Kidney glomerular epithelial cell (primary cell): Measurements from ENCODE around the gene FAM168A.

Experiments
- DNase-seq: peaks from one replicate; lab custom pipeline; 2025; lab: John Stamatoyannopoulos, UW

Gene FAM168A

DNA sequence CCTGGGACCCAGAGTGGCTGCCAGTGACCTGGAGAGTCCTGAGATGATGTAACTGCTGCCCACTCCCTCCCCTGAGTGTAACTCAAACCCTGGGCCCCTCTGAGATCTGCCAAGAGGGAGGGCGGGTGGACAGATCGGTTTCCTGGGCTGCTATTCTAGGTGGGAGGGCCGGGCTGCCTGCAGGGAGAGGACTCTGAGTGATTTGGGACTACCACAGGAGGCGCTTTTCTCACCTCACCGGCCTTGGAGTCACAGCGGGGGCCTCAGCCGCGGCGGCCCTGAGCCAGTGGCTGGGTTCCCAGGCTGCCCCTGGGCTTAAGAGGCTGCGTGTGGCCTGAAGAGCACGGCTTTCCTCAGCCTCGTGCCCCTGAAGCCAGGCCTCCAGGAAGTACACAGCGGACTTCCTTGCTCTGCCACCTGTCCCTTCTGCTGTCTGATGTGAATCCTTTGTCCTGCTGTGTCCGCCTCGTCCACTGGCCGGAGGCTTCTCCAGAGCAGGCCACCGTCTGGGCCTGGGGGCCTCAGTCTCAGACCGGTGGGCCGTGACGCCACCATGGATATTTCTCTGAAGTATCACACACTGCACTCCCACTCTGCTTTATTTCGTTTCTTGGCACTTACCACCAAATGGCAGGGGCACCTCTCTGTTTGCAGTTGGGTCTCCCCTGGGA lies 210.2 kb downstream of the FAM168A start:
- DNase-seq: no peak

DNA sequence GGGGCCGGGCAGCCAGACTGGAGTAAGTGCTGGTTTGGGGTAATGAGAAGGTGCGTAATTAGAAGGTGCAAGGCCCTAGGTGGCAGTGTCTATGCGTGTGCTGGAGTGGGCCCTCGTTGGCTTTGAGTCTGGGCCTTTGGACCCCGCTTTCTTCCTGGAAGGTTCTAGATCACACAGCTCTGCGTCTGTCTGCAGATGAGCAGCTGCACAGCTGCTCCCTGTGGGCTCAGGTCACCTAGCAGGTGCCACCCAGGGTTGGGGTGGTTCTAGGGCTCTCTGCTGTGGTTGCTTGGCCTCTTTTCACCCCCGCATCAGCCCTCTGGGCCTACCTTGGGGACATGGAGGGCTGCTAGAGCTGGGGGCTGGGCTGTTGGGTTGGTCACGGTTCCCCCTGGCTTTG lies 211.4 kb downstream of the FAM168A start:
- DNase-seq: no peak

DNA sequence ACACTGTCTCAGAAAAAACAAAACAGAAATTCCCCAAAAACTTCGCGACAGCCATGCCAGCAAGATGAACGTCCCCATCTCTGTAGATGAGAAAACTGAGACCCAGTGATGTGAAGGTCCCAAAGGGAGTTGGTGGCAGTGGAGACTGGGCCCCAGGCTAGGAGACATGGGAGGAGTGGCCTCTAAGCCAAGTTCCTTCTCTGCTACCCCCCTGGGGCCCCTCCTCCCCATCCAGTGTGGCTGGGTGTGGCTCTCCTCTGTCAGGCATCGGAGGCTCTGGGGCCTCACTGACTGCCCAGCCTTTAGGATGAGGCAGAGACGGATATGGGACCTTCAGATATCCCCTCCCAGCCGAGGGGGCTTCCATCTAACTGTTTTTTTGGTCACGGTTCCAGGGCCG lies 211.9 kb downstream of the FAM168A start:
- DNase-seq: no peak

DNA sequence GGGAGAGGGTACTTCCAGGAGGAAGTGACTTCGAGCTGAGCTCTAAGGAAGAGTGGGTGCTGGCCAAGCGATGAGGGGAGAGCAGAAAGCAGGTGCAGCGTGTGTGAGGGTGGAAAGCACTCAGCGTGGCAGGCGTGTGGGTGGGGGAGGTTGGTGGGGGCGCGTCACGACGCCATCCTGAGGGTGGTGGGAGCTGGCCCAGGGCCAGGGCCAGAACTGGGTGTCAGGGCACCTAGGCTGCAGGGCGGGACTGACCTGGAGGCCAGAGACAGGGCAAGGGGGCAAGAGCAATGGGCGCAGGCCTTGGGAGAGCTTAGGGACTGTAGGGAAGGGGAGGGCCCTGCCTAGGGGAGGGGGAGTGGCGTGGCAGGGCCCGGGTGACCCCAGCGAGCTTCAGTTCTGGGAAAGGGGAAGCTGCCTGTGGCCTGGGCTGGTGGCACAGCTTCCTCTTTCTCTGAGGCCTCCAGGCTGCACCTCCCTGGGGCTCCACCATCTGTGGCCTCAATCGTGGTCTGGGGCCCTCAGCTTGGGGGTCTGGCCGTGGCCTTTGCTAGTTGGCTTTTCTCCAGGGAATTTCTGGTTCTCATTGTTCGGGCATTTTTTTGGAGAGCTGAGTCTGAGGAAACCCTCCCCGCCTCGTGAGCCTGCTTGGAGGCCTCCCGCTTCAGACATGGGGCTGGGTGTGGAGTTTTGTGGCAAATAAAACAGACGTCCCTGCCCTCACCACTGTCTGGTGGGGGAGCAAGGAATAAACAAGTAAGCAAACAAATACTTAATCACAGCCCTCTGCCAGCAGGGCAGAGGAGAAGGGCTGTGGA lies 212.8 kb downstream of the FAM168A start:
- no peak for DNase-seq

DNA sequence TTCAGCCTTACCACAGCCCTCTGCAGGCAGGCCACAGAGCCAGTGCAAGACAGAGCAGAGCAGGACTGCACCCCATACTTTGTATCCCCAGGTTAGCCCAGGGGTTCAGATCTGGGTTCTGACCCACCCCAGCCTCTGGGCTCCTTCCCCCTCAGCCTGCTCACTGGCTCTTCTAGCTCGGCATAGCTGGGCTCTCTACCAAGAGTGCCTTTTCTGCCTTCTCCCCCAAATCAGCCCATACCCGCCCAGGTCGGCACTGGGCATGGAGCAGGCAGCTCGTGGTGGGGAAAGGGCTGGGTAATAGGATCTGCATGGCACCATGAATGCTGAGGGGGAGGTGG lies 213.4 kb downstream of the FAM168A start:
- DNase-seq: no peak

DNA sequence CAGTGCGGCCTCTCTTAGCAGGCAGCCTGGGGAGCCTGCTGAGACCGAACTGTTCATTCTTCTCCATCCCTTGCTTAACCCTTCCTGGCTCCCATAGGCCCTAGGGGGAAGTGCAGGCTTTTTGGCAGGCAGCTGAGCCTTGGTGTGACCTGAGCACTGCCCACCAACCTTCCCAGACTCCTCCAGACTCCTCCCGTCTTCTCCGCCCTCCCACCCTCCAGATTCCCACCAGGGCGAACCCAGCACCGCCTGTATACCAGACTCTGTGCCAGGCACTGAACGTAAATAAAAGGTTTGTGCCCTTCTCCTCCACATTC lies 213.8 kb downstream of the FAM168A start:
- no peak for DNase-seq

DNA sequence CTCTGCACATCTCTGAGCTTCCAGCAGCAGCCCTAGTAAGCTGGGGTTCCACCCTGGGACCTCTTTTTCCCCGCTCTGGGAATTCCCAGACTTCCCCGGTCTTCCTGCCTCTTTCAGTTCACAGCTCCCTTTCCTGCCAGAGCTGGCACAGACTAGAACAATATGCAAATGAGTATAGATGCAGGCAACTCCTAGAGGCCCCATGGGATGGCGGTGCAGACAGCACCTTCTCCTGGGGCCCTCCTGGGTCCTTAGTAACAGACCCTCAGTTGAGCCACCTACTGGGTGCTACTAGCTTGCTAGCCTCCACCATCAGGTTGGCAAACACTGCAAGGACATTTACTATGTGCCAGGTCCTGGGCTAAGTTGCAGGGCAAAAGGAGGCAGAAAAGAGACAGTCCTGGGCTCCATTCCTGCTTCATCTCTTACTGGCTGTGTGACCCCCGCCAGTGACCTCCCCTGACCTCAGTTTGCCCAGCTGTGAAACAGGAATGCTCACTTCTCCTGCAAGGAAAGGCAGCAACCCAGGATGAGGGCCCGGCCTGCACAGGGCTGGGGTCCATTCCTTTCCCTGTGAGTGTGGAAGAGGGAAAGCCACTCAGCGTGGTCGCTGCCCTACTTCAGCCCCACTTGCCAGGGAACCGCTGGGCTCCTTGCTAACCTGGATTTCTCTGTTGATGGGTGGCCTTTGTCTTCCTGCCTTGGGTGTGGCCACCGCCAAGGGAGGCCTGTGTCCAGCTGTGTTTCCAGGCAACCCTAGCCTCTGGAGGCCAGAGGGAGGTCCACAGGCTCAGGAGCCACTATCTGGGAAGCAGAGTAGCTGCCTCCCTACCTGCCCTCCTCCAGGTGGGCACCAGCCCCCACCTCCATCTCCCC lies 214.4 kb downstream of the FAM168A start:
- DNase-seq: no peak

DNA sequence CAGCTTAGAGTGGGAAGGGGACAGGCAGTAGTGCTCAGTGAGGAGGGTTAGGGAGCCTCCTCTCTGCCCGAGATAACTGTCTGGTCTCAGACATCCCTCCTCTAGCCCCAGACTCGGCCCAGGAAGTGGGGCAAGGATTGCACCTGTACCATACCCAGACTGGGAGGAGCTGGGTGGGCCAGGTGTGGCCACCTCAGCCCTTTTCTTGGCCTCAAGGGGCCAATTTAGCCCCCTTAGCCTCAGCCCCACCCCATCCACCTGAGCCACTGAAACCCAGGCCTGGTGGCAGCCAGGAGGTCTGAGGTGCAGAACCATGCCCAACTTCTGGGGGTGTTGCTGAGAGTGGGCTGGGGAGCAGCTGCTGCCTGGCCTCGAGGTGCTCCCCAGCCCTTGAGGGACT lies 215.2 kb downstream of the FAM168A start:
- no peak for DNase-seq

DNA sequence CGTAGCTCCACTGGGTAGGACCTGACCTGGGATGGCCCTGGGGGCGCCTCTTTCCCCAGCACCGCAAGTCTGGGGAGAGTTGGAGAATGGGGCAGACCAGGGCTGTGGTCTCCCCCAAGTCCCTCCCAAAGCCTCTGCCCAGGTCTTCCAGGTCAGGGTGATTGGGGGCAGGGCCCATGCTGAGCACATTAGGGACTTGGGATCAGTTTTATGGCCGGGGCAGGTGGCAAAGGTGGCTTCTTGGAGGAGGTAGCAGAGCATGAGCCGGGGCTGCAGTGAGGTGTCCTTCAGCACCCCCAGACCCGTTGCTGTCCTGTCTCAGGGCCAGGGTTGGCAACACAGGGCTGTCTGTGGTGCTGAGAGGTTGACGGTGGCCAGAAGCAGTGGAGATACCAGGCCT lies 215.7 kb downstream of the FAM168A start:
- no peak for DNase-seq

DNA sequence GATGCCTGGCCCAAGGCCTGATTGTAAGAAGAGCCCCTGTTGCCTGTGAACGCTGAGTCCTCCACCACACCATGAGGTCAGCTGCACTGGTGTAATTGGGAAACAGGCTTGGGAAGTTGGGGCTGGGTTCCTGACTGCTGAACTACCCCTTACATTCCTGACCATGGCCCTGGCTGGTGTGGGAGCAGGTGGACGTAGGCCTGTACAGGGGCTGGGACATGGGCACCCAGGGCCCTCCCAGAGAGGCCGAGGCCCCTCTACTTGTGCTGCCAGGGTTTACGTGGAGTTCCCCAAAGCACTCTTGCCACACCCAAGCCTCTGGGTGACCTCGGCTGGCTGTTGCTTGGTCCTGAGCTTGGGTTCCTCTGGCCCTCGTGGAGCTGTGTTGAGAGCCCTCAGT lies 216.3 kb downstream of the FAM168A start:
- DNase-seq: no peak

DNA sequence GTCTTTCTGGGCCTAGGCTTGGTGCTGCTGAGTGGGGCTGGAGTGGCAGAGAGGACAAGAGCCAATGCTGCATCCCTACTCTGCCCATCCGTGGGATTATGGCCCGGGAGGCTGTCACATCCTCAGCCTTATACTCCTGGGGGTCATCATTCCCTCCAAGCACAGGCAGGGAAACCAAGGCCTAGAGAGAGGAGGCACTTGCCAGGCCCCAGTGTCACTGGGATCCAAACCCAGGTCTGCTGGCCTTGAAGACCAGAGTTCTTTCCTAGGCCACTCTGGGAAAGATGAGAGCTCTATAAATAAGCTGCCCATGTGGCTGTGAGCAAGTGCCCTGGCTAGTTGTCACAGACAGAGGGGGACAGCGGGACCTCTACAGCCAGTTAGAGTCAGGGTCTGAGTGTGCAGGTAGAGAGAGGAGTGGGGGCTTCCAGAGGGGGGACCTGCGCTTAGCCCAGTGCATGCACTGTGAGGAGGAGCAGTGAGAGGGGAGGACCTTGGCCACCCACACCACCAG lies 217.0 kb downstream of the FAM168A start:
- DNase-seq: no peak

DNA sequence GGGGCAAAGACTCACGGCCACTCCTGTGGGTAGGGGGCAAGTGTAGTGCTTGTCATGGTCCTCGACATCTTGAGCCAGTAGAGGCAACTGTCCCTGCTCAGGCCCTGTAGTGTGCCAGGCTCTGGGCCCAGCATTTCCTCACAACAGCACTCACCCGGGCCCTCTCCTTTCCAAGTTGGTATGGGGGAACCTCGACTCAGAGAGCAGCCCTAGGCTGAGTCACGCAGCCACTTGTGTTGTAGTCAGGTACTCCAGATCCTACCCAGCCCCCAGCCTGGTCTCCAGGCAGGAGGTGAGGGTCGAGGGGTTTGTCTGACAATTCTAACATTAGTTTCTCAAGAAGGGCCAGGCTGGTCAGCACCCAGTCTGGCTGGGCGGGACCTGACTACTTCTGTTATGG lies 217.6 kb downstream of the FAM168A start:
- DNase-seq: no peak

DNA sequence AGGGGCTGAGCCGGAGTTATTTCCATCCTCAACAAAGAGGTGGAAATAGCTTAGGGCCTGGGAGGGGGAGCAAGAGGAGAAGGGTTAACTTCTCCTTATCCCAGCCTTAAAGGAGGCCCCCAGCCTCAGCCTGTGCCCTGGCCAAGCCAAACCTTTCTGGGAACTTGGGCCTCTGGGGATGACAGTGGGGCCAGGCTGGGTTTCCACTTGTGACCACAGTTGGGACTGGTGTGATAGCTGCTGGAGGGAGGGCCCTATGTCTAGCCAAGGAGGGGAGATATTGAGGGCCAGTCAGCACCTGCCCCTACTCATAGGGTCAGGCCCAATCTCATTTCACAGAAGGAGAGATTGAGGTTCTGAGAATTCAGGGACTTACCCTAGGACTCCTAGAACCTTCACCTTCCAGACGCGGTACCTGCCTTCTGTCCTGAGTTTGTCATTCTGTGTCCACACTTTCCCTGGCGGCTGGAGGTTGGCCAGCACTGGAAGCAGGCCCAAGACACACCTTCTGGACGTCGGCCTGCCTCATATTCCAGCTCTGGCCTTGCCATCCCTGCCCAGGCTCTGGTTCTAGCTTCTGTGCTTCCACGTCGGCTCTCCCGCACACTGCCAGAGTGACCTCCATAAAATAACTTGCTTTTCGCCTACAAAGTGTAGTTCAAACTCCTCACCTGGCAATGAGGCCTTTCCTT lies 218.6 kb downstream of the FAM168A start:
- no peak for DNase-seq

DNA sequence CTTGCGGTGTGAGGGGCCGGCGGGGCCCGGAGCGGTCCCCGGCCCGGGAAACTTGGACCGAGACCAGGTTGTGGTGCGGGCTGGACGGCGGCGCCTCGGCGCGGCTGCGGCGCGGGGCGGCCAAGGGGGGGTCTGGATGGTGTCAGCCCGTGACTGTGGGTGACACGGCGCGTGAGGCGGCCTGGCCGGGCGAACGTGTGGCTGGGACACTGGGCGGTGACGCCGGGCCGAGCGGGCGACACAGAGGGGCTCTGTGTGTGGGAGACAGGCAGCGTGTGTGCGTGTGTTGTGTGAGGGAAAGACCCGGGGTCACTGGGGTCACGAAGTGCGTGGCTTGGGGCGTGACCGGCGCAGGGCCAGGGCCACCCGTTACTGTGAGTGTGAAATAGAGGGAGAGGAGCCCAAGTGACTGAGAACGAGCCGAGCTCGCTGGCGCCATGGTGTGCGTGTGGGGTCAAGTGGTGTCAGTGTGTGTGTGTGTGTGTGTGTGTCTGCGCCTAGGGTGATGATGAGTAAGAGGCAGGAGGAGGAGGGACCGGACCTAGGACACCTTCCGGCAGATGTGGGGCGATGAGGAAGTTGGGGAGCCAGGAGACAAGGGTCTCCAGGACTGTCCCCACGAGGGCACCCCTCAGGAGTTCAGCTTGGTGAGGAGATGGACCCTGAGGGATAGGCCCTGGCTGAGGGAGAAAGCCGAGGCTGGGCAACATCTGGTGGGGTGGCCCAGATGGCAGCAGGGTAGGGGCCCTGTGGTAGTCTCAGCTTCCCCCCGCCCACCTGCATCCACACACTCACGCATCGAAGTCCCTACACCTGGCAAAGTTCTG lies 220.9 kb downstream of the FAM168A start:
- DNase-seq: peak; percentile 74

DNA sequence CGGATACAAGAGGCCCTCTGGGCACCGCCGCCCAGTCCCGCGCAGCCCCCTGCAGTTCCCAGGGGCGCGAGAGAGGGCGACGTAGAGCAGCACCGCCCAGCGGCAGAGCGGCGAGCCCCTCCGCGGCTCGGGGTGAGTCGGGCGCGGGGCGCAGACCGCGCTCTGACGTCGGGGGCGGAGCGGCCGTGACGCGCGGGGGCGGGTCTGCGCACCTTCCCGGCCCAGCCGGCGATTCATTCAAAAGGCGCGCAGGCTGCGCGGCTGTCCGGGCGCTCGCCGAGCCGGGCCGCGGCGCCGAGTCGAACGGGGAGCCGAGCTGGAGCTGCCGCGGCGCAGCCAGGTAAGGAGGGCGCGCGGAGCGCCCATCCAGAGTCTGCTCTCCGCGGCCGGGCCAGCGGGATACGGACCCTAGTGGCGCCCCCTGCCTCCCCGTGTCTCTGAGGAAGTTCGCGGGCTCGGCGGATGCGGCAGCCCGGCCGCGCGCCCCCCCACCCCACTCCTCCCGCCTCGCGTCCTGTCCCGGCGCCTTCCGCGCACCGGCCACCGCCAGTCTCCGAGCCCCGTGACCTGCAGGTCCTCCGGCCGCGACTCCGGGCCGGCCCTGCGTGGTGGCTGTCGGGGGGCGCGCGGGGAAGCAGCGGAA lies 221.6 kb downstream of the FAM168A start, which contains the start of gene RELT:
Gene RELT, plus strand, starts transcription at position 240 of the 643 bp plus-strand sequence. CDS start 12,738 bp downstream, outside the sequence.
- DNase-seq: peak; percentile 78

DNA sequence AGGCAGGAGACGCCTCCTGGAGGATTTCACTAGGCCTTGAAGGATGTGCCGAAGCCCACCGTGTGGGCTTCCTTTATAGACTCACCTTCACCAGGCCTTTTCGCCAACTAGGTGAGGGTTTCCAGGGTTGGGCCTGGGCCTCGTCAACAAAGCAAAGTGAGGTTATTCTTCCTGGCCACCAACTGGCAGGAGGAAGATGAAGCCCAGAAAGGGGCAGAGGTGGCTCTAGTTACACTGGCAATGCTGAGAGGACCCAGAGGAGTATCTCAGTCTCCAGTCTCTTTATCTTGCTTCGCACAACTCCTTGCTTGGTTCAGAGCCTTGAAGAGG lies 222.1 kb downstream of the FAM168A start:
- no peak for DNase-seq

DNA sequence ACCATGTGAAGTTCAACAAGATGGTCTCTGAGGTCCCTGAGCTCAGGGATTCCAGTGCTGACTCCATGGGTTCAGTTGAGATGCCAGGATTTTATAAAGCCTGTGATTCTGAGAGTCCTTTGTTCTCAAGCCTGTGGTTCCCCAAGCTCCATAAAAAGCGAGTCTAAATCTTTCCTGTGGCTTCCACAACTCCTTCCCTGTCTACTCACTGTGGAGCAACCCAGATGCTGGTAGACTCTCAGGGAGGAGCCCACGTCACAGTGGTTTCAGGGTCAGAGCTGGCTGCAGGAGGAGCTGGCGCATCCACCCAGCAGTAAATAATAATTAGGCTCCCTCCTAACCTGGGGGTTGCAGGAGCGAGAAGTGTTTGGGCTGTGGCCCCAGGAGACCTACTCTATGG lies 223.8 kb downstream of the FAM168A start:
- DNase-seq: no peak

DNA sequence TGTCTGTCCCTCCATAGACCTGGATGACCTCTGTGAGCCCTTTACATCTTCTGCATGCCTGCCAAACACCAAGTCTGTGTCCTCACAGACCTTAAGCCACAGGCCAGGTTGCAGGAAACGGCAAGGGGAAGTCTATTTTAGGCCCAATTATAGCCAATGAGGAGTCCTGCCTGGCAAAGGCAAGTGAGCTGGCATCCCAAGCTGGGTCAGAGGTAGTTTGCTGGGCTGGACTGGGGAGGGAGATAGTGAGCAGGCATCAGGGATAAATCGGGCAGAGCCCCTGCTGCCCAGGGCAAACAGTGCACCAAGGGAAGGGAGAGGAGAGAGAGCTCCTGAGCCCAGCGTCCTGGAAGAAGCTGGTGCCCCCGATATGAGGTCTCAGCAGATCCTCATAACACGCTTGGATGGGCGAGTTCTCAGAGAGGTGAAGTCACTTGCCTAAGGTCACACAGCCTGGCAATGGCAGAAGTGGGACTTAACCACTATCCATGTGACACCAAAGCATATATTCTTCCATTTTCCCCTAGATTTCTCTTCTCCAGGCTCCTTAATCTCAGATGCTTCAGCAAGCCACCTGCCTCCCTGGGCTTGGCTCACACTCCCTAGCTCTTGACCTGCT lies 225.4 kb downstream of the FAM168A start:
- DNase-seq: peak; percentile 11

DNA sequence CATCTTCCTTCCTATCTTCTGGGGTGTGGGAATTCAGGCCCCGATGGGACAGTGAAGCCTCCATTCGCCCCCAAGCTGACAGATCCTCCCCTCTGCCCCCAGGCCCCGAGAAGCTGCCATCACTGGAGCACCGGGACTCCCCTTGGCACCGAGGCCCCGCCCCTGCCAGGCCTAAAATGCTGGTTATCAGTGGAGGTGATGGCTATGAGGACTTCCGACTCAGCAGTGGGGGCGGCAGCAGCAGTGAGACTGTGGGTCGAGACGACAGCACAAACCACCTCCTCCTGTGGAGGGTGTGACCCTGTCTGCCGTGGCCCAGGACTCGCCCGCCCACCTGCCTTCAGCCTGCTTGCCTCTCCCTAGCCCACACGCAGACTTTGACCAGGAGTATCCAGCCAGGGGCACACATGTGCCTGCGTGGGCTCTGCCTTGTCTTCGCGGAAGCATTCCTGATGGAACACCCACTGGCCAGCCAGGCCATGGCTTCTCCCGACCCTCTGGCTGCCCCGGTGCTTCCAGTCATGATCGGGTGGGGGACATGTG lies 230.4 kb downstream of the FAM168A start:
- no peak for DNase-seq

DNA sequence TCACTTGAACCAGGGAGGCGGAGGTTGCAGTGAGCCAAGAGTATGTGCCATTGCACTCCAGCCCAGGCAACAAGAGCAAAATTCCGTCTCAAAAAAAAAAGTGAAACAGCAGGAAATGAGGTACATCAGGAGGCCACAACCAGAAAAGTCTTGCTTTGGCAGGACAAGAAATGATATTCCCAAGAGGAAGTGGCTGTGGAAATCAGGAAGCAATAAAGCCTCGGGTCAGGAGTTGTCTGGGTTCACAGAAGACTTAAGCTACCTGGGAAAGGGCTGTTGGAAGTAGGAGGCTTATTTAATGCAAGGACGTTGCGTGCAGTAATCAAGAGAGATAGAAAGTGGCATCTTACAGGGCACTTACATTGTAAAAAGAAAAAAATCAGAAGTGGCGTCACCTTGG lies 231.0 kb downstream of the FAM168A start:
- DNase-seq: no peak
